PC-3 (cell line): ENCODE results near the gene SARDH. TPM values are rescaled to one million over a fixed set of nuclear protein-coding genes. Genes with fewer than 3 reads are reported as not detected.

Experiments used
- ATAC-seq: fragments of 200-7000 bp; cut with Tn5 transposase; 2 replicates; pipeline ENCODE4 v1.9.1; 2020; ENCODE audit warnings: mild to moderate bottlenecking, moderate library complexity
- BruUV-seq: library from RNA; stranded (reverse); fragments of 400-500 nt; replicated peaks from 2 replicates; lab custom pipeline; 2021; lab: Mats Ljungman, UMichigan
- CTCF ChIA-PET: fragments of 300-600 bp; sonication (Branson Sonifier 250); formaldehyde crosslinking; loops from one replicate; lab custom pipeline; 2022; ENCODE audit warnings: antibody characterized with exemption; lab: Charles Lee
- POLR2A ChIA-PET: fragments of 300-600 bp; sonication (Branson Sonifier 250); formaldehyde crosslinking; loops from one replicate; lab custom pipeline; 2022; ENCODE audit warnings: antibody characterized with exemption; ENCODE audit not compliant: unreplicated experiment; lab: Charles Lee
- DNase-seq: peaks from one replicate; pipeline ENCODE4 v3.0.0-alpha.2; 2015
- H2AFZ ChIP-seq: fragments of 300-600 bp; sonication (generic); 2 replicates; pipeline ENCODE4 v1.6.0; 2016; ENCODE audit warnings: antibody characterized with exemption, low read length
- H3F3A ChIP-seq: fragments of 300-600 bp; sonication (generic); one replicate; pipeline ENCODE4 v1.6.0; 2017; ENCODE audit warnings: antibody characterized with exemption, low read length, control low read depth, mild to moderate bottlenecking; ENCODE audit not compliant: unreplicated experiment
- H3K27ac ChIP-seq: fragments of 300-600 bp; sonication (generic); 2 replicates; pipeline ENCODE4 v1.5.1; 2016; ENCODE audit warnings: mild to moderate bottlenecking, low read length
- H3K27me3 ChIP-seq: fragments of 300-600 bp; sonication (generic); 2 replicates; pipeline ENCODE4 v1.6.1; 2016; ENCODE audit warnings: low read length, mixed read lengths
- H3K36me3 ChIP-seq: fragments of 300-600 bp; sonication (generic); 2 replicates; pipeline ENCODE4 v1.6.1; 2016; ENCODE audit warnings: low read depth, mixed run types, low read length, mixed read lengths
- H3K4me1 ChIP-seq: fragments of 300-600 bp; sonication (generic); 2 replicates; pipeline ENCODE4 v1.5.1; 2016; ENCODE audit warnings: low read length; ENCODE audit not compliant: insufficient read depth
- H3K4me2 ChIP-seq: fragments of 300-600 bp; sonication (generic); 2 replicates; pipeline ENCODE4 v1.6.0; 2016; ENCODE audit warnings: low read length
- H3K4me3 ChIP-seq: fragments of 300-600 bp; sonication (generic); 2 replicates; pipeline ENCODE4 v1.5.1; 2016; ENCODE audit warnings: mild to moderate bottlenecking, low read length, mixed read lengths
- H3K79me2 ChIP-seq: fragments of 300-600 bp; sonication (generic); 2 replicates; pipeline ENCODE4 v1.6.1; 2017; ENCODE audit warnings: low read length, mixed read lengths
- H3K9ac ChIP-seq: fragments of 300-600 bp; sonication (generic); 2 replicates; pipeline ENCODE4 v1.6.0; 2016; ENCODE audit warnings: mild to moderate bottlenecking, low read length
- H3K9me2 ChIP-seq: fragments of 300-600 bp; sonication (generic); replicated peaks from 2 replicates; pipeline ENCODE4 v1.6.1; 2016; ENCODE audit warnings: mixed run types, low read length, mixed read lengths
- H3K9me3 ChIP-seq: fragments of 300-600 bp; sonication (generic); 2 replicates; pipeline ENCODE4 v1.6.1; 2016; ENCODE audit warnings: low read length, mixed read lengths
- H4K20me1 ChIP-seq: fragments of 300-600 bp; sonication (generic); 2 replicates; pipeline ENCODE4 v1.6.1; 2016; ENCODE audit warnings: low read length, mixed read lengths
- EZH2 ChIP-seq: fragments of 300-600 bp; sonication (generic); IDR thresholded peaks from one replicate; pipeline ENCODE4 v1.6.1; 2017; ENCODE audit warnings: antibody characterized with exemption, mild to moderate bottlenecking, low read length; ENCODE audit not compliant: unreplicated experiment
- EZH2phosphoT487 ChIP-seq: fragments of 300-600 bp; sonication (generic); IDR thresholded peaks from 2 replicates; pipeline ENCODE4 v1.6.1; 2018; ENCODE audit warnings: mild to moderate bottlenecking, antibody characterized with exemption, low read length, borderline replicate concordance
- intact Hi-C: fragments of 100-400 bp; cut with micrococcal nuclease; formaldehyde crosslinking; loops from 2 replicates; pipeline ENCODE4 v1.9.0; 2023
- total RNA-seq: library from RNA; depleted of rRNA; stranded (reverse); fragments of >200 nt; gene quantifications from 2 replicates; pipeline ENCODE4 v1.2.3, GENCODE V29; 2014
- TF ChIP-seq, protein P1 (sequence below): fragments of 300-600 bp; sonication (generic); conservative IDR thresholded peaks from 2 replicates; pipeline ENCODE4 v1.5.1; 2017; ENCODE audit warnings: antibody characterized with exemption, low read depth, mild to moderate bottlenecking, low read length

SARDH gene
- total RNA-seq, 1 experiment from 2014 or later: 3.4 TPM

DNA sequence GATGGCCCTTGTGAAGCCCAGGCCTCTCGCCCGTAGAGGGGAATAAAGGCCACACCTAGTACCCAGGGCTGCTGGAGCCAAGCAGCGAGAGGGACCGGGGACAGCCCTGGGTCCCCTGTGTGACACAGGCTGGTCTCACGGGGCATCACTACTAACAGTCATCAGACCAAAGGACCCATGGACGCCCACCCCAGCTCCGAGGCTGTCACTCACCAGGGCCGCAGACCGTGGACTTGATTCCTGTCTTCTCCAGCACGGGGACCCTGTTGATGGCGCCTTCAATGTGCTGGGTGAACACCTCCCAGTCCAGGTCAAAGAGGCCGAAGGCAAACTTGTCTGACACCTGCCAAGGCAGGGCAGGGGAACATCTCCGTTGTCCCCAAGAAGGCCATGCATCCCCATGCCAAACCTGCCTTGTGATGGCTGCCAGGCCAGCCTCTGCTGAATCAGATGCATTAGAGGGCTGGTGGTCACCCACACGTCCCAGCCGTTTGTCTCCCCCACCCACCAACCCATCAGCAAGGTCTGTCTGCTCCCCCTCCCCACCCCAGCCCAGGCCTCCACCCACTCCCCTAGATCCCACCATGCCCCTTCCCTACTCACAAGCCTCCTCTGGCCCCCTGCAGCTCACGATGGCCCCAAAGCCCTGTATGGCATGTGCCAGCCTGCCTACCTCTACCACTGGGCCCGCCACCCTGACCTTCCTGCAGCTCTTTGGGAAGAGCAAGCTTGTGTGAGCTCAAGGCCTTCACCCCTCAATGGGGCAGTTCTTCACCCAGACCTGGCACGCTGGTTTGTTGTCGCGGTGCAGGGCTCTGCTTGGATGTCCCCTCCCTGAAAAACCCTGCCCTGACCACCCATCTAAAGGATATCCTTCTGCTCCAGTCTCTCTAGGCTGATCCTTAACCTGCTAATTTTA lies 20.8 kb downstream of the SARDH start:
- ChIA-PET CTCF (no interaction called here), POLR2A (no interaction called here)
- no peak overlapping the region for H2AFZ ChIP-seq
- no peaks in the 10 kb centered on the region for H3K36me3 ChIP-seq
- H4K20me1 ChIP-seq: no peaks in the 10 kb centered on the region
- H3K79me2 ChIP-seq: no peaks in the 10 kb centered on the region
- H3K4me2 ChIP-seq: no peak overlapping the region
- TF ChIP-seq, protein P1, sequence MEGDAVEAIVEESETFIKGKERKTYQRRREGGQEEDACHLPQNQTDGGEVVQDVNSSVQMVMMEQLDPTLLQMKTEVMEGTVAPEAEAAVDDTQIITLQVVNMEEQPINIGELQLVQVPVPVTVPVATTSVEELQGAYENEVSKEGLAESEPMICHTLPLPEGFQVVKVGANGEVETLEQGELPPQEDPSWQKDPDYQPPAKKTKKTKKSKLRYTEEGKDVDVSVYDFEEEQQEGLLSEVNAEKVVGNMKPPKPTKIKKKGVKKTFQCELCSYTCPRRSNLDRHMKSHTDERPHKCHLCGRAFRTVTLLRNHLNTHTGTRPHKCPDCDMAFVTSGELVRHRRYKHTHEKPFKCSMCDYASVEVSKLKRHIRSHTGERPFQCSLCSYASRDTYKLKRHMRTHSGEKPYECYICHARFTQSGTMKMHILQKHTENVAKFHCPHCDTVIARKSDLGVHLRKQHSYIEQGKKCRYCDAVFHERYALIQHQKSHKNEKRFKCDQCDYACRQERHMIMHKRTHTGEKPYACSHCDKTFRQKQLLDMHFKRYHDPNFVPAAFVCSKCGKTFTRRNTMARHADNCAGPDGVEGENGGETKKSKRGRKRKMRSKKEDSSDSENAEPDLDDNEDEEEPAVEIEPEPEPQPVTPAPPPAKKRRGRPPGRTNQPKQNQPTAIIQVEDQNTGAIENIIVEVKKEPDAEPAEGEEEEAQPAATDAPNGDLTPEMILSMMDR: no peak
- TF ChIP-seq EZH2phosphoT487 (no peak), EZH2 (no peak)
- no peaks in the 10 kb centered on the region for H3F3A ChIP-seq
- H3K27ac ChIP-seq: no peak overlapping the region
- no peaks in the 10 kb centered on the region for H3K9me3 ChIP-seq
- H3K4me3 ChIP-seq: no peak overlapping the region
- ATAC-seq (no peak), DNase-seq (no peak)
- H3K27me3 ChIP-seq: no peaks in the 10 kb centered on the region
- H3K9me2 ChIP-seq: no peaks in the 10 kb centered on the region
- H3K4me1 ChIP-seq: no peaks in the 10 kb centered on the region
- intact Hi-C loops: no loop called here
- no TSS peak for BruUV-seq
- H3K9ac ChIP-seq: no peak overlapping the region

DNA sequence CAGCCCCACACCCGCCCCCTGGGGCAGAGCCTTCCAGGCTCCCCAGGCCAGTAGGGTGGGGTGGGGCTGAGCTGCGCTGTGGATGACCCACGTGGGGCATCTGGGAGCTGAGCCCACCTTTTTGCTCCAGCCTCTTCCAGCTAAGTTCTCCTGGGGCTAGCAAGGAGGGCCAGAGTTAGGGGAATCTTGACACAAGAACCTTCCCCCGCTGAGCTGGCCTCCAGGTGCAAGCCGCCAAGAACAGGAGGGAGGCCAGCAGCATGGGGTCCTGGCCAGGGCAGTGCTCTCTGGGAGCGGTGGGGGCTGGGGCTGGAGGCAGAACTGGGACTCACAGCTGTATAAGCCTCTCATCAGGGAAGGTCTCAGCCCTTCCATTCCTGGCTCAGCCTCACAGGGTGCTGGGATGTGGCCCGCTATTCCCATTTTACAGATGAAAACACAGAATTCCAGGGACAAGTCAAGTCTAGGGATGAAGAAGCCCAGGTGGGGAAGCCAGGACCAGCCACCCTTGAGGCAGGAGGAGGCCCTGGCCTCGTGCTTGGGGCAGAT lies 21.5 kb downstream of the SARDH start:
- no peaks in the 10 kb centered on the region for H3K36me3 ChIP-seq
- no peaks in the 10 kb centered on the region for H3K9me3 ChIP-seq
- no peak for ATAC-seq
- no peaks in the 10 kb centered on the region for H3F3A ChIP-seq
- CTCF ChIA-PET: no interaction called here
- BruUV-seq: no TSS peak
- no peaks in the 10 kb centered on the region for H3K4me1 ChIP-seq
- no peaks in the 10 kb centered on the region for H3K9me2 ChIP-seq
- no peak overlapping the region for H3K4me3 ChIP-seq
- H4K20me1 ChIP-seq: no peaks in the 10 kb centered on the region
- H3K79me2 ChIP-seq: no peaks in the 10 kb centered on the region
- intact Hi-C loops: no loop called here
- no peak overlapping the region for H2AFZ ChIP-seq
- no peak for DNase-seq
- POLR2A ChIA-PET: no interaction called here
- H3K4me2 ChIP-seq: no peak overlapping the region
- H3K27ac ChIP-seq: no peak overlapping the region
- no peak overlapping the region for H3K9ac ChIP-seq
- no peaks in the 10 kb centered on the region for H3K27me3 ChIP-seq
- no peak for TF ChIP-seq EZH2phosphoT487

DNA sequence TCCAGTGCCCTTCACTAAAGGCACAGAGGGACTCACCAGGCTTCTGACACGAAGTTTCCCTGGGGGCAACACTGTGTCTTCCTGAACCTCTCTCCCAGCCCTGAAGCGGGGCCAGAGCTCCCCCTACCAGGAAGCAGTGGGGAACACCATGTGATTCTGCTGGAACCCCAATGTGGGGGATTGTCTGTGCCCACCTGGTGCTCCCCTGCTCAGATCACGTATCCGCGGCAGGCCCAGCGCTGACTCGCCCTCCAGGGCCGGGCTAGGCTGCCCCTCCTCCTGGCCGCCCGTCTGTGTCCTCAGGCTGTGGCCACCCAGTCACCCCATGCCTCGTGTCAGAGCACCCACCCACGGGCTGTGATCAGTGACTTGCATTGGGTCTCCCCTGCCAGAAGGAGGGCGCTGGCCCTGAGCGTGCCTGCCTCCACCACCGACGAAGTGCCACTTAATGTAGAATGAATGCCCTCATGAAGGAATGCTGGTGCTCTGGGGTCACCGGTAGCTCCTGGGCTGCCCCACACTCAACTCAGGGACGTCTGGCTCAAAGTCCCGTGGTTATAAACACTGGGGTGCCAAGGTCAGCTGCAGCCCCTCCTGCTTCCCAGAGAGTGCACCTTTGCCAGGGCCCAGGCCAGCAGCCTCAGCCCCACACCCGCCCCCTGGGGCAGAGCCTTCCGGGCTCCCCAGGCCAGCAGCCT lies 22.1 kb downstream of the SARDH start:
- H3K79me2 ChIP-seq: no peaks in the 10 kb centered on the region
- BruUV-seq: no TSS peak

More for the DNA sequence above, 22.1 kb downstream of the SARDH start:
- Histone ChIP-seq H3K9ac (no peak overlapping the region), H3K4me3 (no peak overlapping the region), H3K9me3 (no peaks in the 10 kb centered on the region), H3K4me1 (no peaks in the 10 kb centered on the region), H4K20me1 (no peaks in the 10 kb centered on the region), H2AFZ (no peak overlapping the region), H3K4me2 (no peak overlapping the region), H3K27me3 (no peaks in the 10 kb centered on the region), H3K36me3 (no peaks in the 10 kb centered on the region), H3F3A (no peaks in the 10 kb centered on the region), H3K9me2 (no peaks in the 10 kb centered on the region), H3K27ac (no peak overlapping the region)
- CTCF ChIA-PET: no interaction called here
- ATAC-seq: peak; percentile 18; the same call in 1 of the 2 replicates
- intact Hi-C loops: no loop called here
- no peak for DNase-seq
- TF ChIP-seq EZH2phosphoT487 (no peak), EZH2 (no peak)
- TF ChIP-seq, protein P1: peak; percentile 51
- POLR2A ChIA-PET: no interaction called here
